ENCODE results near the gene STX19.
"Not testable (repeated sequence)": the region's sequence is repeated elsewhere in the genome, so short reads cannot be mapped to it uniquely, and the experiment has no call there.

- TF ChIP-seq CTCF (conservative IDR thresholded peaks at IDR 0.05; ENCODE audit: low read depth, low read length); EZH2phosphoT487 (IDR thresholded peaks at IDR 0.05; ENCODE audit: borderline replicate concordance, low read length); EZH2 (IDR thresholded peaks at IDR 0.05; ENCODE audit: low read length, unreplicated experiment): not testable (repeated sequence)
These were observed 15.9 kb upstream of the STX19 start for GRCh38 chr3:94044100-94044936.
